Measurements from ENCODE around the gene EGLN3.

GRCh38 chr14:33941718-33942117 lies 9.2 kb downstream of the EGLN3 start:
- no peak for TF ChIP-seq CTCF (IDR thresholded peaks at IDR 0.05; ENCODE audit: low read depth, low read length, poor library complexity, severe bottlenecking)
- no peak for TF ChIP-seq EZH2phosphoT487 (IDR thresholded peaks at IDR 0.05; ENCODE audit: borderline replicate concordance, low read length)

Measured in DOHH2 (cell line).